HG02970 (cell line): ENCODE data around the gene SLC35E4.

Experiments
- ATAC-seq: cut with Tn5 transposase; IDR thresholded peaks from one replicate; pipeline ENCODE4 v1.9.1; 2021; ENCODE audit warnings: mild to moderate bottlenecking, moderate library complexity, moderate number of reproducible peaks; ENCODE audit not compliant: unreplicated experiment, low FRiP score

The SLC35E4 gene

GRCh38 chr22:30681831-30682230, 46.2 kb downstream of the SLC35E4 start:
- no peak for ATAC-seq

- ATAC-seq: no peak
These were observed 49.6 kb downstream of the SLC35E4 start for GRCh38 chr22:30685178-30685577.

GRCh38 chr22:30687358-30687757, 51.8 kb downstream of the SLC35E4 start:
- ATAC-seq: no peak

- ATAC-seq: no peak
These were observed 54.0 kb downstream of the SLC35E4 start for GRCh38 chr22:30689622-30690021.

GRCh38 chr22:30691204-30691603, 55.6 kb downstream of the SLC35E4 start:
- no peak for ATAC-seq

- ATAC-seq: no peak
These were observed 58.6 kb downstream of the SLC35E4 start for GRCh38 chr22:30694171-30694639.

GRCh38 chr22:30694640-30695350, 59.2 kb downstream of the SLC35E4 start, which contains the start of gene OSBP2:
Gene OSBP2 (plus strand): TSS chr22:30694874. CDS start chr22:30694910, 36 bp downstream.
- ATAC-seq: no peak

GRCh38 chr22:30695351-30695851, 59.8 kb downstream of the SLC35E4 start:
- ATAC-seq: no peak

- ATAC-seq: no peak
These were observed 60.5 kb downstream of the SLC35E4 start for GRCh38 chr22:30695871-30696655.
